NCI-H187 (cell line): Measurements from ENCODE around the gene PRSS21.

Source experiments
- DNase-seq, 2 experiments: peaks; one replicate each; lab custom pipeline; 2025; lab: John Stamatoyannopoulos, UW

Gene PRSS21

GRCh38 chr16:2806286-2806685 is 10.8 kb upstream of the PRSS21 start:
- DNase-seq, result no peak

- DNase-seq, result no peak
These were observed 8.9 kb upstream of the PRSS21 start for GRCh38 chr16:2808181-2808580.

GRCh38 chr16:2809149-2809760 is 7.8 kb upstream of the PRSS21 start:
- no peak for DNase-seq

- no peak for DNase-seq
These were observed 6.4 kb upstream of the PRSS21 start for GRCh38 chr16:2810651-2811050.

GRCh38 chr16:2811703-2812471 is 5.2 kb upstream of the PRSS21 start:
- no peak for DNase-seq

GRCh38 chr16:2813771-2814221 is 3.2 kb upstream of the PRSS21 start:
- DNase-seq, result no peak

- no peak for DNase-seq
These were observed 2.3 kb upstream of the PRSS21 start for GRCh38 chr16:2814551-2815298.

GRCh38 chr16:2815299-2815771 is 1.7 kb upstream of the PRSS21 start:
- no peak for DNase-seq

- DNase-seq, result no peak
These were observed 569 bp downstream of the PRSS21 start for GRCh38 chr16:2817340-2818271.

- DNase-seq, result no peak
These were observed 1.3 kb downstream of the PRSS21 start for GRCh38 chr16:2818272-2818876.

GRCh38 chr16:2819179-2819938 is 2.3 kb downstream of the PRSS21 start:
- DNase-seq, result no peak

- no peak for DNase-seq
These were observed 3.1 kb downstream of the PRSS21 start for GRCh38 chr16:2819939-2820835.

- no peak for DNase-seq
These were observed 3.9 kb downstream of the PRSS21 start for GRCh38 chr16:2820836-2821486.

GRCh38 chr16:2821487-2822157 is 4.6 kb downstream of the PRSS21 start:
- DNase-seq, result no peak

GRCh38 chr16:2822158-2822495 is 5.1 kb downstream of the PRSS21 start:
- no peak for DNase-seq

- no peak for DNase-seq
These were observed 5.5 kb downstream of the PRSS21 start for GRCh38 chr16:2822496-2822895.

GRCh38 chr16:2824626-2825025 is 7.6 kb downstream of the PRSS21 start:
- DNase-seq, result no peak

GRCh38 chr16:2825049-2825742 is 8.2 kb downstream of the PRSS21 start:
- DNase-seq, result no peak
